GM23338 (cell line): ENCODE data around the gene KIF17. TPM values are rescaled to one million over a fixed set of nuclear protein-coding genes. Genes with fewer than 3 reads are reported as not detected.

ENCODE experiments used
- ATAC-seq: fragments of 200-7000 bp; cut with Tn5 transposase; 3 replicates; pipeline ENCODE4 v1.9.1; 2020
- DNase-seq: peaks from one replicate; pipeline ENCODE4 v3.0.0-alpha.2; 2015; ENCODE audit warnings: low spot score
- H2AFZ ChIP-seq: fragments of 200-600 bp; sonication (generic); 2 replicates; pipeline ENCODE4 v1.8.0; 2016; ENCODE audit warnings: antibody characterized with exemption, mild to moderate bottlenecking, moderate library complexity
- H3F3A ChIP-seq: fragments of 200-600 bp; sonication (generic); replicated peaks from 2 replicates; pipeline ENCODE4 v1.8.0; 2017; ENCODE audit warnings: antibody characterized with exemption, mixed run types, low read depth
- H3K27ac ChIP-seq: fragments of 200-600 bp; sonication (generic); 2 replicates; pipeline ENCODE4 v1.6.1; 2016; ENCODE audit warnings: low read depth
- H3K27me3 ChIP-seq: fragments of 200-600 bp; sonication (generic); 2 replicates; pipeline ENCODE4 v1.8.0; 2016; ENCODE audit warnings: mild to moderate bottlenecking, mixed run types, moderate library complexity; ENCODE audit not compliant: insufficient read depth
- H3K36me3 ChIP-seq: fragments of 200-600 bp; sonication (generic); 2 replicates; pipeline ENCODE4 v1.8.0; 2016; ENCODE audit warnings: mild to moderate bottlenecking; ENCODE audit not compliant: insufficient read depth
- H3K4me1 ChIP-seq: fragments of 200-600 bp; sonication (generic); 2 replicates; pipeline ENCODE4 v1.8.0; 2016; ENCODE audit warnings: mild to moderate bottlenecking, moderate library complexity; ENCODE audit not compliant: insufficient read depth
- H3K4me2 ChIP-seq: fragments of 200-600 bp; sonication (generic); 2 replicates; pipeline ENCODE4 v1.7.1; 2017; ENCODE audit warnings: mixed run types
- H3K4me3 ChIP-seq: fragments of 200-600 bp; sonication (generic); 2 replicates; pipeline ENCODE4 v1.6.1; 2016; ENCODE audit warnings: mixed run types
- H3K79me2 ChIP-seq: fragments of 200-600 bp; sonication (generic); replicated peaks from 2 replicates; pipeline ENCODE4 v1.8.0; 2017; ENCODE audit warnings: mild to moderate bottlenecking; ENCODE audit not compliant: insufficient read depth
- H3K9me2 ChIP-seq: fragments of 200-600 bp; sonication (generic); 2 replicates; pipeline ENCODE4 v1.8.0; 2017; ENCODE audit not compliant: insufficient read depth
- H4K20me1 ChIP-seq: fragments of 200-600 bp; sonication (generic); replicated peaks from 2 replicates; pipeline ENCODE4 v1.8.0; 2017; ENCODE audit warnings: mild to moderate bottlenecking; ENCODE audit not compliant: insufficient read depth
- H3K27ac Mint-ChIP-seq: 2 replicates; pipeline ENCODE4 v1.8.0; 2020; ENCODE audit warnings: inconsistent platforms, mild to moderate bottlenecking, moderate library complexity, mixed read lengths
- H3K27me3 Mint-ChIP-seq: 3 replicates; pipeline ENCODE4 v1.8.0; 2022; ENCODE audit warnings: low read depth, mild to moderate bottlenecking, moderate library complexity, mixed read lengths, inconsistent platforms; ENCODE audit not compliant: insufficient read depth, poor library complexity
- H3K36me3 Mint-ChIP-seq: 3 replicates; pipeline ENCODE4 v1.8.0; 2021; ENCODE audit warnings: low read depth, mild to moderate bottlenecking, inconsistent platforms, moderate library complexity, mixed read lengths
- H3K4me1 Mint-ChIP-seq: 3 replicates; pipeline ENCODE4 v1.8.0; 2020; ENCODE audit warnings: mild to moderate bottlenecking, inconsistent platforms, mixed read lengths
- H3K4me3 Mint-ChIP-seq: 3 replicates; pipeline ENCODE4 v1.8.0; 2021; ENCODE audit warnings: moderate library complexity, mild to moderate bottlenecking, inconsistent platforms, mixed read lengths
- H3K9me3 Mint-ChIP-seq: 3 replicates; pipeline ENCODE4 v1.8.0; 2020; ENCODE audit warnings: moderate library complexity, mild to moderate bottlenecking, inconsistent platforms, mixed read lengths
- EZH2 ChIP-seq: fragments of 200-600 bp; sonication (generic); IDR thresholded peaks from one replicate; pipeline ENCODE4 v1.8.0; 2017; ENCODE audit warnings: antibody characterized with exemption, mild to moderate bottlenecking, low read depth; ENCODE audit not compliant: unreplicated experiment
- POLR2AphosphoS5 ChIP-seq: IDR thresholded peaks from 2 replicates; pipeline ENCODE4 v1.6.1; 2016; ENCODE audit warnings: antibody characterized with exemption, low read depth
- REST ChIP-seq: IDR thresholded peaks from one replicate; pipeline ENCODE4 v1.6.1; 2018; ENCODE audit warnings: antibody characterized with exemption; ENCODE audit not compliant: unreplicated experiment
- STAT1 ChIP-seq: IDR thresholded peaks from one replicate; pipeline ENCODE4 v1.6.1; 2016; ENCODE audit warnings: antibody characterized with exemption; ENCODE audit not compliant: unreplicated experiment
- ZNF114 ChIP-seq: fragments of 250-450 bp; sonication (Bioruptor Pico); IDR thresholded peaks from 2 replicates; pipeline ENCODE4 v1.5.0; 2020; ENCODE audit warnings: mild to moderate bottlenecking, moderate library complexity
- ZNF331 ChIP-seq: fragments of 250-450 bp; sonication (Bioruptor Pico); IDR thresholded peaks from 2 replicates; pipeline ENCODE4 v1.5.0; 2020; ENCODE audit warnings: low read depth, mild to moderate bottlenecking, moderate library complexity
- polyA plus RNA-seq: library from polyadenylated mRNA; unstranded; fragments of >200 nt; fragmentation: Nextera tagmentation; extraction: Ambion mirVana; gene quantifications from 2 replicates; pipeline ENCODE4 v1.2.1, GENCODE V29; 2016
- total RNA-seq: library from RNA; depleted of rRNA; stranded (reverse); fragments of >200 nt; shearing (Covaris generic); gene quantifications from 2 replicates; pipeline ENCODE4 v1.2.3, GENCODE V29; 2014
- TF ChIP-seq, protein P1 (sequence below): IDR thresholded peaks from 2 replicates; pipeline ENCODE4 v1.6.1; 2016; ENCODE audit warnings: antibody characterized with exemption
- TF ChIP-seq, protein P2 (sequence below), 2 experiments: fragments of 200-600 bp in 1 of 2; sonication (generic) in 1 of 2; conservative IDR thresholded peaks; 2 replicates each; pipeline versions ENCODE4 v1.5.1 to v1.6.1; 2016 to 2017; ENCODE audit warnings: antibody characterized with exemption in 2 of 2, low read depth in 2 of 2, mild to moderate bottlenecking in 2 of 2, moderate library complexity in 1 of 2

Gene KIF17
- total and polyA plus RNA-seq, 2 experiments from 2014 or later = 5.9 to 18.6 TPM

DNA sequence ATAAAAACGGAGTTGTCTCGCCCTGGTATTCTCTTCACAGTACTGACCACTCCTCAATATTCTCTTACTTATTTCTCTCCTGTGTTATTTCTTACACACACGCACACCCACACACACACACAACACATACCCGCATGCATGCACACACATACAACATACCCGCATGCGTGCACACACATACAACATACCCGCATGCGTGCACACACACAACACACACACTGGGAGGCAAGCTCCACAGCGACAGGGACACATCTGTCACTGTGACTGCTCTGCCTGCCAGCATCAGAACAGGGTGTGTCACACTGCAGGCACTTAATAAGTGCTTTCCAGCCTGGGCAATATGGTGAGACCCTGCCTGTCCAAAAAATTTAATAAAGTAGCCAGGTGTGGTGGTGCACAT, 35.8 kb downstream of the KIF17 start (continued):
- TF ChIP-seq ZNF331 (CRISPR knock-in tag) = no peak
- TF ChIP-seq EZH2 = no peak
- no peak for TF ChIP-seq STAT1
- no peak for TF ChIP-seq REST
- TF ChIP-seq, protein P1, sequence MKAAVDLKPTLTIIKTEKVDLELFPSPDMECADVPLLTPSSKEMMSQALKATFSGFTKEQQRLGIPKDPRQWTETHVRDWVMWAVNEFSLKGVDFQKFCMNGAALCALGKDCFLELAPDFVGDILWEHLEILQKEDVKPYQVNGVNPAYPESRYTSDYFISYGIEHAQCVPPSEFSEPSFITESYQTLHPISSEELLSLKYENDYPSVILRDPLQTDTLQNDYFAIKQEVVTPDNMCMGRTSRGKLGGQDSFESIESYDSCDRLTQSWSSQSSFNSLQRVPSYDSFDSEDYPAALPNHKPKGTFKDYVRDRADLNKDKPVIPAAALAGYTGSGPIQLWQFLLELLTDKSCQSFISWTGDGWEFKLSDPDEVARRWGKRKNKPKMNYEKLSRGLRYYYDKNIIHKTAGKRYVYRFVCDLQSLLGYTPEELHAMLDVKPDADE = no peak

- Histone ChIP-seq H3K36me3 (no peaks in the 10 kb centered on the region), H3K27ac (no peak overlapping the region), H3K4me3 (no peak overlapping the region), H3F3A (no peaks in the 10 kb centered on the region), H3K9me2 (no peaks in the 10 kb centered on the region), H3K27me3 (no peaks in the 10 kb centered on the region), H3K4me2 (no peak overlapping the region), H3K79me2 (no peaks in the 10 kb centered on the region), H3K4me1 (no peaks in the 10 kb centered on the region), H4K20me1 (no peaks in the 10 kb centered on the region), H2AFZ (no peak overlapping the region)
- H3K36me3 Mint-ChIP-seq = peaks cover 26% of the 10 kb centered on the region
- no peak overlapping the region for H3K4me3 Mint-ChIP-seq
- DNase-seq = no peak
- H3K4me1 Mint-ChIP-seq = no peaks in the 10 kb centered on the region; the same call in 2 of the 3 replicates
- H3K27me3 Mint-ChIP-seq = peaks cover 4% of the 10 kb centered on the region
- no peaks in the 10 kb centered on the region for H3K9me3 Mint-ChIP-seq
- no peak for ATAC-seq
- H3K27ac Mint-ChIP-seq = no peak overlapping the region
- TF ChIP-seq EZH2 (no peak), POLR2AphosphoS5 (no peak), REST (no peak), ZNF331 (CRISPR knock-in tag) (no peak), ZNF114 (CRISPR knock-in tag) (no peak)
- TF ChIP-seq, protein P1 = no peak
- TF ChIP-seq, protein P2, sequence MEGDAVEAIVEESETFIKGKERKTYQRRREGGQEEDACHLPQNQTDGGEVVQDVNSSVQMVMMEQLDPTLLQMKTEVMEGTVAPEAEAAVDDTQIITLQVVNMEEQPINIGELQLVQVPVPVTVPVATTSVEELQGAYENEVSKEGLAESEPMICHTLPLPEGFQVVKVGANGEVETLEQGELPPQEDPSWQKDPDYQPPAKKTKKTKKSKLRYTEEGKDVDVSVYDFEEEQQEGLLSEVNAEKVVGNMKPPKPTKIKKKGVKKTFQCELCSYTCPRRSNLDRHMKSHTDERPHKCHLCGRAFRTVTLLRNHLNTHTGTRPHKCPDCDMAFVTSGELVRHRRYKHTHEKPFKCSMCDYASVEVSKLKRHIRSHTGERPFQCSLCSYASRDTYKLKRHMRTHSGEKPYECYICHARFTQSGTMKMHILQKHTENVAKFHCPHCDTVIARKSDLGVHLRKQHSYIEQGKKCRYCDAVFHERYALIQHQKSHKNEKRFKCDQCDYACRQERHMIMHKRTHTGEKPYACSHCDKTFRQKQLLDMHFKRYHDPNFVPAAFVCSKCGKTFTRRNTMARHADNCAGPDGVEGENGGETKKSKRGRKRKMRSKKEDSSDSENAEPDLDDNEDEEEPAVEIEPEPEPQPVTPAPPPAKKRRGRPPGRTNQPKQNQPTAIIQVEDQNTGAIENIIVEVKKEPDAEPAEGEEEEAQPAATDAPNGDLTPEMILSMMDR (conservative IDR thresholded peaks at IDR 0.05; ENCODE audit: low read depth in 2 of 2) = no peak
Measured at GRCh38 chr1:20680269-20680668, 37.5 kb downstream of the KIF17 start.
